Left cardiac atrium (tissue), 4 donors: Measurements from ENCODE around the gene GRK3. TPM values are rescaled to one million over a fixed set of nuclear protein-coding genes. Genes with fewer than 3 reads are reported as not detected.
A peak's percentile ranks its signal among the peaks of the same experiment; 100 is the strongest.

Source experiments
- ATAC-seq, 2 donors: fragments of 200-7000 bp; cut with Tn5 transposase; one replicate each; pipeline ENCODE4 v1.9.1; 2020; ENCODE audit warnings: mild to moderate bottlenecking in 2 of 2, moderate library complexity in 2 of 2
- DNase-seq: peaks from one replicate; pipeline ENCODE4 v3.0.0-alpha.2; 2020
- intact Hi-C, 2 donors: fragments of 100-400 bp; cut with DNase I; formaldehyde crosslinking; loops; one replicate each; pipeline versions ENCODE4 v1.14.1 to v1.15.1; 2022 to 2023
- total RNA-seq, 2 donors: library from RNA; stranded (reverse); fragmentation: NEBNext Ultra II Directional; extraction: Animal tissue kit (Norgen Biotek cat#: 25700); gene quantifications; one replicate each; pipeline ENCODE4 v1.2.1, GENCODE V29; 2021
- donor health status: DM: no; HTN: yes; CAD: no.
- donor health status: DM: no; HTN: yes; CAD: no; lungs with severe emphysema.
- donor health status: DM: yes; HTN: yes; CAD: no.
- donor health status: Dilated cardiomyopathy.

Gene GRK3
- total RNA-seq, 2 donors from 2014 or later = 12.2 to 20.5 TPM

DNA sequence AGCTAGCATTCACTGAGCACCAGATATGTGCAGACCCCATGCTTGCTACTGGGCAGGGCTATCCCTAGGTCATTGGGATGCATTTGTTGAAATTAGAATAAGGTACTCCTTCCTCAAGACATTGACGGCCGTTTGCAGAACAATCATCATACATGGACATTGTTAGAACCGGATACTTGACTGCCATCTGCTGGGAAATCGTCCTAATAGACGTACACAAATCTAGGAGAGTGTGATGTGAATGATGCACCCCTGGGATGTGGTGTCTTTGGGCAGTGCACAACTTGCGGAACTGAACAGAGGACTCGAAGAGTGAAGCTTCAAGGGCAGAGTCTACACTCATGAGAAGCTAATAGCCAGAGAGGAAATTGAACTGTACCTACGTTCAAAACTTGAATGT is 213.4 kb downstream of the GRK3 start:
- peak in 1 of 2 donors; percentile 51 for ATAC-seq
- no peak for DNase-seq
- intact Hi-C loops = loop anchor here in 1 of 2 donors (10.0 kb wide), 1 partner anchor 213 kb away; the partner anchor contains the start of gene GRK3

Other genes with a start within 250 kb of the GRK3 start
- gene MYO18B, start 177.5 kb downstream of the GRK3 start, total RNA-seq = 100 to 1,000 TPM in 1 of 2 donors, 10 to 100 TPM in 1; 71.6 to 142 TPM